GM19240 (cell line): ENCODE results near the gene C4orf50.

Experiments
- DNase-seq: peaks from one replicate; pipeline ENCODE4 v3.0.0; 2011; ENCODE audit warnings: low spot score; ENCODE audit not compliant: insufficient read length

C4orf50 gene

GRCh38 chr4:5992828-5993321, 25.4 kb downstream of the C4orf50 start:
- no peak for DNase-seq

DNA sequence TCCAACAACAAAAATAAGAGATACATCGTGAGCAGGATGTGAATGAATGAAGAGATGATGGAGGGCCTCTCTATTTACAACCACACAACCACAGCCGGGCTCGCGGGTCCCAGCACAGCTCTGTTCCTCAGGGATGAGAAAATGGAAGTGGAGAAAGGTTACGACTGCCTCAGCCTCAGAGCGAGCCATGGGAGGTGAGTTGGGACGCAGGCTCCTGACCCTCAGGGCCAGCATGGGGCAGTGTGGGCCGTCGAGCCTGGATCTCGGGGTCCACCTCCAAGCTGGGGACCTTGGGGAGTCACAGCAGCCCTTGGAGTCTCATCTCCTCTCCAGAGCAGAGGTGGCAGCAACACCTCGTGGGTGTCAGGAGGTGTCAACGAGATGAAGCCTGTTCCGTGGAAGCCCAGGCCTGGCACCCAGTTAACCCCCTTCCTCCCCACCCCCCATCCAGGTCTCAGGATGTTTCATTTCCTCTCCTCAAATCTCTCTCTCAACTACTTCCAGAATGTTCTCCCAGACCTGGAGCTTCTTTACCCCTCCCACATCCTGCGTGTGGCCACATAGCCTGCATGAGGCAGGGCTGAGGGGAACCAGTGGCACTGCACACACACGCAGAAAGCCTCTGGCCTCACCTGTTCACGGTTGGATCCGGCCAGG, 25.9 kb downstream of the C4orf50 start:
- no peak for DNase-seq

GRCh38 chr4:5991405-5991804, 26.8 kb downstream of the C4orf50 start:
- no peak for DNase-seq

DNA sequence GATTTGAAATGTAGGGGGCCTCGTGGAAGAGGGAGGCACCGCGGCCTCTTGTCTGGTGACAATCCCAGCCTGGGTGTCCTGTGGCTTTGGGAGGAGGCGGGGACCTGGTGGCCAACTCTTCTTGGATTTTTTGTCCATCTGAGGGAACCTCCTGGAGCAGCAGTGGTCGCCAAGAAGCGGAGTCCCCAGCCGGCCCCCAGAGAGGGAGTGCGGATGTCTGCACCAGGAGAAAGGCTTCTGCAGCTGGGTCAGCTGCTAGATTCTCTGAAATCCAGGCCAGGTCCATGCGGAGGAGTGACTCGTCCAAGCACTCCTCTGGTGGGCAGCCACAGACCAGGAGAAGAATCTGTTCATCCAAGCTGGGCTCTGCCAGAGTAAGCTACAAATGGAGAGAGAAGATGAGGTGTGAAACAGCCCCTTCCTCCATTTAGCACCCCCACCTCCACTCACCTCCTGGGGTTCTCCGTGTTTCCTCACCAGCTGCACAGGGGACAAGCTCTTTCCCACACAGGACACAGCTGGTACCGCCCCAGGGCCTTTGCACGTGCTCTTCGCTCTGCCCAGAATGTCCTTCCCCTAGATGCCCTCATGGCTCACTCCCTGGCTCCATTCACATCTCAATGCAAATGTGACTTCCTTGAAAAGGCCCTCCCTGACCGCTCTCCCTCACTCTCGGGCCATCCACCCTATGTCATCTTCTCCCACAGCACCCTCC, 27.6 kb downstream of the C4orf50 start:
- DNase-seq, result no peak

DNA sequence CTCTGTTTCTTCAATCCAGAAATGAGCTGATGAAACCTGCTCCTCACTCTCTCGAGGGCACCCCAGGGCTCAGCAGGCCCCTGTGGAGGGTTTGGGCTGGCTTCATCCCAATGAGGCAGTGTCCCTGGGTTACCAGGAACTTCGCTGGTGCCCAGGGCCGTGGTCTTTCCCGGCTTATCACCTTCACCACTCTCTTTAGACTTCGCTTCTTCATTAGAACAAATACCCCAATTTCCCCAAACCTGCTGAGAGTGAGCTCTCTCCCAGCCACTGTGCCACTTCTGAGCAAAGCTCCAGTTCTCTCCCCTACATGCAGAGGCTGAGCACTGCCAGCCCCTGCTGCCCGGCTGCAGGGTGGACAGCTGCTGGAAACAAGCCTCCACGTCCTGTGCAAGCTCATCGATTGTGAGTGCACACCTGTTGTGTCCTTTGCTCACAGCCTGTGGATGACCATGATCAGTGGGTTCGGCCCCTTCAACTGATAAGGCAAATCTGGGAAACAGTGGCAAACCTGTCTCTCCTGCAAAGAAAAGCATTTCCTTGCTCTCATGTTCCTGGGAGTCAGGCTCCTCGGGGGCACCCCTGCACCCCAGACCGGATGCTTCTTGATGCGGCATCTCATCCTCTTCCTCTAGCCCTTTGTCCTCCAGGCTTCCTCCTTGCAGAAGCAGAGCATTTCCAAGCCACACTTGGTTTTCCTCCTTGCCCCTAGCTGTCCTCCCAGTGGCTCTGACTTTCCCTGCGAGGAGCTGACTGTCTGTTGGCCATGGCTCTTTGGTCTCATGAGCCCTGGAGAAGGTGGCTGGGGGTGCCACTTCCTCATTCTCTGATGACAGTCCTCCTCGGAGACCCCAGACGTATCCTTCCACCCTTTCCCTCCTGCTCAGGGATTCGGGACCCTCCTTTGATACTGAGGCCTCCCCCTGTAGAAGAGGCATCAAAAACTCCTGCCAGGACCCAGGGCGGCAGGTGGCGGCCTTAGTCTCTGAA, 28.7 kb downstream of the C4orf50 start:
- DNase-seq, result no peak

DNA sequence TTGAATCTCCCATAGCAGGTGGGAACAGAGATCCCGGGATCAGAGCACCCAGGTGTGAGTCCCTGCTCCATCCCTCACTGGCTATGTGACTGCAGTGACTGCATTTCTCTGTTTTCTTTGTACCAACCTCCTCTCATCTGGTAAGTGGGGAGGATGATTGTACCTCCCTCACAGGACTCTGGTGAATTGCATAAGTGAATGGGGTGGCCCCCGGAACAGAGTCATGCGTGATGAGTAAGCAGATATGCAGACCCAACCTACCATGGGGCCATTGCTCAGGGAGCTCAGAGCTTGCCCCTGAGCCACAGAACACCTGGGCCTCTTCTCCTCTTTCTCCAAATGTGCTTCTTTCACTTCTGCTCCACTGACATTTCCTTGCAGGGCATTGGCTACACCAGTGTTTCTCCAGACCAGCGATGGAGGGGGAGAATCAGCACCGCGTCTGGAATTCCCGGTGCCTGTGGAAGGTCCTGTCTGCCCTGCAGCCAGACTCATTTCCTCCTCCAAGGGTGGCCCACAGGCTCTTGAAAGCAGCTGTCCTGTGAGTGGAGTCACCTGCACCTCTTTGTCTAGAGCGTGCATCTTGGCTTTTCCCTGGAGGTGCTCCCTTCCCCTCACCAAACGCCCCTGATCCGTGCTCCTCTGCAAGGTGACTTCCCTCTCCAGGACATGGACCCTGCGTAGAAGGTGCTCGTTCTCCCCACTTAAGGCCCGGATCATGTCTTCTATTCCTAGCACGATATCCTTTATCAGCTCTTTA, 30.0 kb downstream of the C4orf50 start:
- no peak for DNase-seq

GRCh38 chr4:5984843-5985242, 33.4 kb downstream of the C4orf50 start:
- no peak for DNase-seq

DNA sequence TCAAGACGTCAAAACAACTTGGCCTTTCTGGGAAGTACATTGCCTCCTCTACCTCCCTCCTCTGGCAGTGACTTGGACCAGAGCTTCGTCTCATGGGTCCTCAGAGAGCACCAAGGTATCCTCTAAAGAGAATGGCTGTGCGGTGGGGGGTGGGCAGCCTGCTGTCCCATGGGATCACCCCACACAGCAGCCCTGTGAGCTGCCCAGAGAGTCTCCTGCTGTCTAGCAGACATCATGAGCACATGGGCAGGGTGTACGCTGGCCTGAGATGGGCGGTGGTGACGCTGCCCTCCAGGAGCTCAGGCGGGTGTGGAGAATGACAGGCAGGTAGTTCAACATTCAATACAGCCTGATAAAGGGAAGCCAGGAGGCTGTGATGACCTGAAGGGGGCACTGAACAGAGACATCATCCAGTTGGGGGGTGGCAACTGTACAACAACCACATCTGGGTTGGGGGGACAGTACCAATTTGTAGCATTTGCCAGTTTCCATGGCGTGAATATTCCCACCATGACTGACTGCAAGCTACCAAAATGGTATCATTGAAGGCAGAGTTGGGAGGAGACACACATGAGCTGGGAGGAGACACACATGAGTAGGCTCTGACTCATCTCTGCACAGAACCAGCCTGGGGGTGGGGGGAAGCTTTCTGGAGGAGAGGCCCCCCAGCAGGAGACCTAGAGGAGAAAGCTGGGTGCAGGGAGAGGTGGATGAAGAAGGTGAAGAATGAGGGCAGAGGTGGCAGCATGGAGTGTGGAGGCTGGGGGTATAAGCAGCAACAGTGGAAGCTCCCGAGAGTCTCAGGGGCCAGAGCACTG, 35.9 kb downstream of the C4orf50 start:
- DNase-seq, result no peak

DNA sequence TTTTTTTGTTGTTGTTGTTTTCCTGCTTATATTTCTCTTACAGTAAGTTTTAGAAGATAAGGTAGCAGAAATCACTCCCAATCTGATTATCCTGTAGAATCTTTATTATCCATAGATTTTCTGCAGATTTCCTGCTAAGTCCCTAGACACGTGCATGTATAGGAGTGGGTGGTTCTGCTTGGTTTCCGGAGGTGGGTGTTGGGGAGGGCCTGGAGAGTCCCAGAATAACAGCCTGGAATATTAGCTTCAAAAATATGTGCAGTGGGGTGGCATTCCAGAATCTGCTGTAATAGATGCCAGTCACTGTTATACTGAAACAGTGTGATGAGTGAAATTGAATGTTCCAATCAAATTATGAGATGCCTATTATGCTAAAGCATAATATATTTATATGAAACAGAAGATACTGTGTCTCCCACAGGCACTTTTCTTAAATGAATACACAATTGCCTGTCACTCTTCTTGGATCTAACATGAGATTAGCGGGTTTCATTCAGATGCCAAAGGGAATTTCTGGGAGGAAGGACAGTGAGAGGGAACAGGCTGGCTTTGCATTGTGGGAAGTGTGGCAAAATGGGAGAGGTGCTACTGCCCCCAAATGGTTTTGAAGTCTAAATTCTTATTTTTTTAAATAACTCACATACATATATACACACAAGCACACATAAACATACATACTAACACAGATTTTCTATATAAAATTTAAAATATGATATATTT, 37.6 kb downstream of the C4orf50 start:
- DNase-seq, result no peak

GRCh38 chr4:5979981-5980380, 38.2 kb downstream of the C4orf50 start:
- no peak for DNase-seq

DNA sequence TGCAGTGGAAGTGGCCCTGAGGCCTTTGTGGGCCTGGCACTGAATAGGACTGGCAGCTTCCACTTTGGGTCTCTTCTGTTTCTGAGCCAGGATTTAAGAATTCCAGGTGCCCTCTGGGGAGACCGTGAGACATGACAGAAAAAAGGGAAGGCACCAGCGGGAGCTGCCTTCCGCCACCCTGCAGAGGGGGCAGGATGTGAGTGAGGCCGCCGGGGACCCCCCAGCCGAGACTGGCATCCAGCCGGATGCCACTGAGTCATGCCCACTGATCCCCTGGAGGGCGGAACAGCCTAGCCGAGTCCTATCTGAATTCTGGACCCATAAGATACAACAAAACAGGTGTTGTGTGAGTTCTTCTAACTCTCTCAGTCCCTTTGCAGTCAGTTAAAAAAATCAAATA, 41.3 kb downstream of the C4orf50 start:
- no peak for DNase-seq

DNA sequence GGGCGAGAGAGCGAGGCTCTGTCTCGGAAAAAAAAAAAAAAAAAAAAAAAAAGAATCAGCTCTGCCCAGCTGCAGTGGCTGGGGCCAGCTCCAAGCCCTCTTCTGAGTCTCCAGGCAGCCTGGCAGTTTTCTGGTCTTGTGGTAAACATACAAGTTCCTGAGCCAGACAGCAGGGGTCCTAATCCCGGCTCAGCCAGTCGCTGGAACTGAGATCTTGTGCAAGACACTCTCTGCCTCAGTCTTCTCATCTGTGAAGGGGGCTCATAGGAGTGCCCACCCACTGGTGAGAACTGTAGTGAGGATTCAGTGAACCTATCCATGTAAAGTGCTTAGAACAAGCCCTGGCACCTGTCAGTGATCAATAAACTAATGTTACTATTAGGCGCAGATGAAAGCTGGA, 41.8 kb downstream of the C4orf50 start:
- no peak for DNase-seq

GRCh38 chr4:5974321-5974720, 43.9 kb downstream of the C4orf50 start:
- DNase-seq, result no peak

DNA sequence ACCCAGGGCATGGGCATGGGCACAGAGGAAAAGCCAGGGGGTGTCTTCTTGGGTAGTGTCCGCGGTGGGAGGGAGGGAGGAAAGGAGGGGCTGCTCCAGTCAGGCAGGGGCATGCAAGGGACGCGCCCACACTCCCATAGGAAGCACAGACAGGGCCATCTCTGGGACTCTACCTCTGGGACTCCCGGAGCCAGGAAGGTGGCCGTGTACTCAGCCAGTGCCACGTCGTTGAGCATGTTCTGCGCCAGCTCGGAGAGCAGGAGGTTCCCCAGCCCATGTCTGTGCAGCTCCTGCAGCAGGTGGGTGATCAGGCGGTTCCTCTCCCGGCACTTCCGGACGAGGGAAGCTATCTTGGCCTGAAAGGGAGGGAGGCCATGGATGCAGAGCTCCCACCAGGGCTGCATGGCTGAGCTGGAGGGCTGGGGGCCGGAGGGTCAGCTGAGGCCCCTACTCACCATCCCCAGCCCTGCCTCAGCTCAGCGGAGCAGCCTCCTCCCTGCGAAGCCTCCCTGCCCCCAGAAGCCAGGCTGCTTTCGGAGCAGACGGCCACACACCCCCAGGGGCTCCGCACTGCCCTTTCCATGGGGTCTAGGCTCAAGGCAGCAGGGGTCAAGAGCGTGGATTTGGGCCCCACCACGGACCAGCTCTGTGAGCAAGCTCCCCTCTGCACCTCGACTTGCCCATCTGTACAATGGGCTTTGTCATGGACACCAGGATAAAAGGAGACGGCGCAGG, 44.6 kb downstream of the C4orf50 start:
- no peak for DNase-seq

DNA sequence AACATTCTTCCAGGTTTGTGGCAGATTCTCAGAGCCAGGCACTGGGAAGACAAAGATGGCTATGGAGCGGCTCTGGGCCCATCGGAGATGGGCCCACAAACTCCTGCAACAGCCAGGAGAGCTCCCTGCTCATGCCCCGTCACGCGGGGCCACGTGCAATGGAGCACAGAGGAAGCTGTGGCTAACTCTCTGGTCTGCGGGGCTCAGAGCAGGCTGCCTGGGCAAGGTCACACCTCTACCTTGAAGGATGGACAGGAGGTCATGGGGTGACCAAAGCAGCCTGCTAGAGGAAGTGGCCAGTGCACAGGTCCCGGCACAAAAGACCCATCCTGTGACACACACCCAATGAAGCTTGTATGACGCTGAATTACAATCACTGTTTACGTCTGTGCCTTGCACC, 45.2 kb downstream of the C4orf50 start:
- no peak for DNase-seq

DNA sequence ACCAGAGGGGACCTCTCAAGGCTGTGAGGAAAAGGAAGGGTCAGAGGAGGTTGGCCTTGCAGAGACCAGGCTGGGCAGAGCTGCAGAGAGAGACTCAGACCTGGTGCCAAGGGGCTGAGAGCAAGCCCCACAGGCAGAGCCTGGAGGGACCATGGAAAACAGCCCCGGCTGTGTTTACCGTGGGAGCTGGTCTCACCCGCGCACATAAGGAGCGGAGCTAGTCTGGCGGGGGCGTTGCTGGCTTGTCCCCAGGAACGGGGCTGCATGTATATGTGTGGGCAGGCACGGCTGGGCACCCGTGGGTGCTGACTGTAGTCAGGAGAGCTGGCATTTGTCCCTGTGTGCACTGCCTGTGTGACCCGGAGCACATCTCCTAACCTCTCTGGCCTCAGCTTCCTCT, 45.7 kb downstream of the C4orf50 start:
- no peak for DNase-seq

DNA sequence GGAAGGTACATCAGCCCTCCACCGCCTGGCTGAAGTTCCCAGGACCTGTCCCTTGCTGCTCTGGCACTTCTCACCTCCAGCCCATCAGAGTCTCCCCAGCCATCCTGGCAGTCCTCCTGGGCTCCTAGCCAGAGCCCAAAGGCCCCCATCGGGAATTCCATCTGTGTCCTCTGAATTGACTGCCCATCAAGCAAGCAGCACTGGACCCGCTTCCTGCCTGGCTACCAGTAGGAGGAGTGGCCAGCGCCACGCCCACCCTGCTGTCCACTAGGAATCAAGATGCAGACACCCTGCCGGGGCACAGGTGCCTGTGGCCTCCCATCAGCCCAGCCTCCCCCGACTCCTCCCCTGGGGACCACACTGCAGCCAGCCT, 47.2 kb downstream of the C4orf50 start:
- DNase-seq, result no peak

DNA sequence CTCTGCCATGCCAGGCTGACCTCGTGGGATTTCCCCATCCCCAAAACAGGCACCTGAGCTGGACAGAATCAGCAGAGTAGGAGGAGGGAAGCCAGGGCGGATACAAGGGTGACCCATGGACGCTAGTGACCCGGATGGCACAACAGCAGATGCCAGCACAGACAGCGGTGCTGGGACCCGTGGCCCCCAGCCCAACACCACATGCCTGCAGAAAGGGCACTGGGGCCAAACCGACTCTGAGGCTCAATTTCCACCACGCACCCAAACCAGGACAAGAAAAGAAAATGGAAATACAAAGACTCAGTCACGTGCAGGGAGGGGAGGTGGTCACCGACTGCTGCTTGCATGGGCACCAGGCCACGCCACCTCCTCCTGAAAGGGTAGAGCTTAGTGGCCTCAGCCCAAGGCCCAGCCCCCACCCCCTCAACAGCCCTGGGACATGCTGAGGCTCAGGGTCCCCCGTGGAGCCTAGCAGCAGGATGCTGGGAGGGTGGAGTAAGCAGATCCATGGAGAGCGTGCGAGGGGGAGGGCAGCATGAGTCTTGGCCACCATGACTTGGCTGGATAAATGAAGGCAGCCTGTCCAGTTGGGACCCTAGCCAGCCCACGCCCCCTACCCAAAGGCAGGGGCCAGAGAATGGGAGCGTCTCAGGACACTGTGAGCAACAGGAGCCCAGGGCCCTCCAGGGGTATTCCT, 47.7 kb downstream of the C4orf50 start:
- no peak for DNase-seq
